Measurements from ENCODE around the gene STARD9.

GRCh38 chr15:42742149-42742548, 166.7 kb downstream of the STARD9 start:
- TF ChIP-seq MAX (IDR thresholded peaks at IDR 0.05) (no peak), ATF3 (IDR thresholded peaks at IDR 0.05) (no peak), EZH2 (IDR thresholded peaks at IDR 0.05) (no peak), CTCF (IDR thresholded peaks at IDR 0.05 in 2 of 3, conservative IDR thresholded peaks at IDR 0.05 in 1 of 3; ENCODE audit: borderline replicate concordance in 1 of 3, insufficient read depth in 1 of 3, low read depth in 2 of 3, low read length in 2 of 3) (no peak), POLR2A (IDR thresholded peaks at IDR 0.05; ENCODE audit: borderline replicate concordance, extremely low read depth, insufficient read depth, insufficient read length) (no peak), REST (IDR thresholded peaks at IDR 0.05; ENCODE audit: low read depth) (no peak), CBX3 (IDR thresholded peaks at IDR 0.05; ENCODE audit: low read depth) (no peak), CEBPB (IDR thresholded peaks at IDR 0.05; ENCODE audit: low read depth) (no peak)
